ENCODE data around the gene SLC5A5.
"Not testable (repeated sequence)": the region's sequence is repeated elsewhere in the genome, so short reads cannot be mapped to it uniquely, and the experiment has no call there.

The SLC5A5 gene

DNA sequence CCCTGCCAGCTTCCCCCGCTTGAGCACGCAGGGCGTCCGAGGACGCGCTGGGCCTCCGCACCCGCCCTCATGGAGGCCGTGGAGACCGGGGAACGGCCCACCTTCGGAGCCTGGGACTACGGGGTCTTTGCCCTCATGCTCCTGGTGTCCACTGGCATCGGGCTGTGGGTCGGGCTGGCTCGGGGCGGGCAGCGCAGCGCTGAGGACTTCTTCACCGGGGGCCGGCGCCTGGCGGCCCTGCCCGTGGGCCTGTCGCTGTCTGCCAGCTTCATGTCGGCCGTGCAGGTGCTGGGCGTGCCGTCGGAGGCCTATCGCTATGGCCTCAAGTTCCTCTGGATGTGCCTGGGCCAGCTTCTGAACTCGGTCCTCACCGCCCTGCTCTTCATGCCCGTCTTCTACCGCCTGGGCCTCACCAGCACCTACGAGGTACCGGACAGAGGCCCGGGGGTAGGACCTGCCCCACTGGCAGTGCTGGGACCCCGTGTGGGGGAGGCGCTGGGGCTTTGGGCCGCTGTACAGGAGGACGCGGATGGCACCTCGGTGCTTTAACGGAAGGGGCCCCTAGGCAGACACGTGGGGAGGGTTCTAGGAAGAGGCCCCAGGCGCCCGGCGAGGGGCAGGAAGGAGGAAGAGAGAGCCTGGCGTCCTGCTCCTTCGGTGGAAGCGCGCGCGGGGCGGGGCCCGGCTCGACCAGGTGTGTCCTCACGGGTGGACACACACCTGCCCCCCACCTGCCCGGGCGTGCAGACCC is 681 bp downstream of the SLC5A5 start:
- no peak for DNase-seq

GRCh38 chr19:17873786-17874757 is 2.3 kb downstream of the SLC5A5 start:
- peak; percentile 34 for DNase-seq

DNA sequence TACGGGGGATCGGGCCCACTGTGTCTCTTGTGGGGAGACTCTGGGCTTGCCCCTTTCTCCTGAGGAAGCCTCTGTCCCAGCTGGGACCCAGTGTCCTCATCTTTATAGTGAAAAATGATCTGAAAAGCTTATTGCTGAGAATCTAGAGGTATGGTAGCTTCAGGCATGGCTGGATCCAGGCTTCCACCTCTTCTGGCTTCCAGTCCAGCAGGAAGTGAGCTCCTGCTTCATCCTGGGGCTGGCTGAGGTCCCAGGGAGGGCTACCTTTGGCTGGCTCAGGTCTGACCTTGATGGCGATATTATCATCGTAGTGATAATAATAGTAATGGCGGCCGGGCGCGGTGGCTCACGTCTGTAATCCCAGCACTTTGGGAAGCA is 3.0 kb downstream of the SLC5A5 start:
- DNase-seq, result no peak

- no peak for DNase-seq
Measured at GRCh38 chr19:17877696-17878095, 6.0 kb downstream of the SLC5A5 start.

GRCh38 chr19:17879466-17879865 is 7.7 kb downstream of the SLC5A5 start:
- no peak for DNase-seq

DNA sequence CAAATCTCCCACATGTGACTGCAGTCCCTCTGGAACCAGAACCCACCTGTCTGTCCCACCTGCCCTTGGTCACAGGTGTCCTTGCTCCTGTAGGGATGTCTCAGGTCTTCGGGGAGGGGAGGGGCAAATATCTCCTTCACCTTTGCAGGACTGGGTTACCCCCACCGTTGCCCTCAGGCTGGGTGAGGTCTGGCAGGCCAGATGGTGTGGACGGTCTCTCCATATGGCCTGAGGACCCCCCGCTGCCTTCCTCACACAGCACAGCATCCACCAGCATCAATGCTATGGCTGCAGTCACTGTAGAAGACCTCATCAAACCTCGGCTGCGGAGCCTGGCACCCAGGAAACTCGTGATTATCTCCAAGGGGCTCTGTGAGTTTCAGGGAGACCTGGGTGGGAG is 10.0 kb downstream of the SLC5A5 start:
- no peak for DNase-seq

GRCh38 chr19:17883627-17884410 is 12.1 kb downstream of the SLC5A5 start:
- DNase-seq, result no peak

DNA sequence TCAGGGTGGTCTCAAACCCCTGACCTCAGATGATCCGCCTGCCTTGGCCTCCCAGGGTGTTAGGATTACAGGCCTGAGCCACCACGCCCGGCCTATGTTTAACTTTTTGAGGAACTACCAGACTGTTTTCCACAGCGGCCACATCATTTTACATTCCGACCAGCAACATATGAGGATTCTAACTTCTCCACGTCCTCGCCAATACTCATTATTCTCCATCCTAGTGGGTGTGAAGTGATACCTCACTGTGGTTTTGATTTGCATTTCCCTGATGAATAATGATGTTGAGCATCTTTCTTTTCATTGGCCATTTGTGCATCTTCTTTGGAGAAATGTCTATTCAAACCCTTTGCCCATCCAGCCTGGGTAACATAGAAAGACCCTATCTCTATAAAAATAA is 14.8 kb downstream of the SLC5A5 start:
- no peak for DNase-seq

DNA sequence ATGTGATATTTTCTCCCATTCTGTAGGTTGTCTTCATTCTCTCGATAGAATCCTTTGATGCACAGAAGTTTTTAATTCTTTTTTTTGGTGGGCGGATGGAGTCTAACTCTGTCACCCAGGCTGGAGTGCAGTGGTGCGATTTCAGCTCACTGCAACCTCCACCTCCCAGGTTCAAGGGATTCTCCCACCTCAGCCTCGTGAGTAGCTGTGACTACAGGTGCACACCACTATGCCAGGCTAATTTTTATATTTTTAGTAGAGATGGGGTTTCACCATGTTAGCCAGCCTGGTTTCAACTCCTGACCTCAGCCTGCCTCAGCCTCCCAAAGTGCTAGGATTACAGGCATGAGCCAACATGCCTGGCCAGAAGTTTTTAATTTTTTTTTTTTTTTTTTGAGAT is 15.5 kb downstream of the SLC5A5 start:
- not testable (repeated sequence) for DNase-seq

DNA sequence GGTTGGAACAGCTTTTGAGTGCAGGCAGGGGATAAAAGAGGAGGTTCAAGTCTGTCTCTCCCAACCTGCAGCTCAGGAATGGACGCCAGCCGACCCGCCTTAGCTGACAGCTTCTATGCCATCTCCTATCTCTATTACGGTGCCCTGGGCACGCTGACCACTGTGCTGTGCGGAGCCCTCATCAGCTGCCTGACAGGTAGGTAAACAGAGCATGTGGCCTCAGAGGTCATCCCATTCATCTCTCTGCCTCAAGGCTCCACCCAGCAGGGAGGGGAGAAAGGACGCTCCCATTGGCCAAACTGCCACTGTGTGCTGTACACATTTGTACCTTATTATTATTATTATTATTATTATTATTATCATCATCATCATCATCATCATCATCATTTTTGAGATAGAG is 16.5 kb downstream of the SLC5A5 start:
- DNase-seq, result no peak

DNA sequence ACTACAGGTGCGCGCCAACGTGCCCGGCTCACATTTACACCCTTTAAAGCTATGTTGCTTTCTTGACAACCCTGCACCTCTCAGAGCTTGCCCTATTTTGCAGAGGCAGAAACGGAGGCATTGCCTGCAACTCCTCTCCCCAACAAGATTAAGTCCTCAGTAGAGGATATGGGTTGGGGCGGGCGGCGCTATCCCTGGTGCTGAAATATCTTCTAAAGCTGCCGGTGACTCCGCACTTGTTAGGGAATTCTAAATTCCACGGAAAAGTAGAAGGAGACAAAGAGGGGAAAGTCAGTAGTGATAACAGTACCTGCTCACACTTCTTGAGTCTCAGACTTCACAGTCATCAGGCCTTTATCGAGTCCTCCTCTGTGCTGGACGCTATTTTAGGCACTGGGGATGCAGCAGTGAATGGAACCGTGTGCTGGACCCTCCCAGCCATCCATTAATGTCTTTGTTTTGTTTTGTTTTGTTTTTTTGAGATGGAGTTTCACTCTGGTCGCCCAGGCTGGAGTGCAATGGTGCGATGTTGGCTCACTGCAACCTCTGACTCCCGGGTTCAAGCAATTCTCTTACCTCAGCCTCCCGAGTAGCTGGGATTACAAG is 18.0 kb downstream of the SLC5A5 start:
- DNase-seq, result peak; percentile 57

GRCh38 chr19:17893766-17894165 is 22.0 kb downstream of the SLC5A5 start:
- no peak for DNase-seq

- DNase-seq, result peak; percentile 33
Measured at GRCh38 chr19:17902701-17903100, 31.0 kb downstream of the SLC5A5 start.

DNA sequence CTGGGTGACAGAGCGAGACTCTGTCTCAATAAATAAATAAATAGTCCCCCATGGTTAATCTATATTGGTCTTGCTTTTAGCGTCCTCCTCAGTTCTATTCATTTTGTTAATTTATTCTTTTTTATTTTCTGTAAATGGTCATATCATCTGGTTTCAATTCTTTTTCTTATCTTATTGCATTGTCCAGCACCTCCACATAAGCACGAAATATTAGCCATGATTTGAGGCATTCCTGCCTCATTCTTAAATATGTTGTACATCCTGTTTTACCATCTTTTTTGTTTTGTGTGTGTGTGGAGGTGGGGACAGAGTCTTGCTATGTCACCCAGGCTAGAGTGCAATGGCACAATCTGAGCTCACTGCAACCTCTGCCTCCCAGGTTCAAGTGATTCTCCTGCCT is 36.5 kb downstream of the SLC5A5 start:
- no peak for DNase-seq

DNA sequence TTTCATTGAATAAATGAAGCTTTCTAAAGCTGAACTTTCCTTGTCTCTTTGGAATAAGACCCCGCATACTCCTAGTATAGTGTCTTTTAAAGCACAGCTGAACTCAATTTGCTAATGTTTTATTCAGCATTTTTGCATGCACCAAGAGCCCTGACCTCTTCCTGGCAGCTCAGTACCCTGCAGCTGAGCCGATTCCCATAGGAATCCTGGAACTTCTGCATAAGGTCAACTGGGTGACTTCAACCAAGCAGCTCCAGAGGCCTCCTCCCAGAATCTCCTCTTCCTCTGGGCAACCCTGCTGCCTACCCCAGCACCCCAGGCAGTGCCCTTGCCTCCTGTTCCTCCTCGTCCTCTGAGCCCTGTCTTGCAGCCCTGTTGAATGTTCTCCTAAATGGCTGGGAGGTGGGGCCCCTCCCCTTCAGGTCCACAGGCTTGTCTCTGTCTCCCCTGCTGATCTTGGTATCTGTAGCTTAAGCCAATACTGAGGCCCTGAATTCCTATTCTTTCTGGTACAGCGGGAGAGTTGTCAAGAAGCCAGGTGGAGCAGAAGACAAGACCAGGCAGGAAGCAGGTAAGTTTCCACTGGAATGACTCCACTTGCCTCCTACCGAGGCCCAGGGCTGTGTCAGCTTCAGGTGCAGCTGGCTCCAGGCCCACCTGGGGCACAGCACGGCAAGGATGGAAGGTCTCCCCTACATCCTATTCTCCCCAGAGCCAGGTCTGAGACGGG is 37.4 kb downstream of the SLC5A5 start:
- no peak for DNase-seq

DNA sequence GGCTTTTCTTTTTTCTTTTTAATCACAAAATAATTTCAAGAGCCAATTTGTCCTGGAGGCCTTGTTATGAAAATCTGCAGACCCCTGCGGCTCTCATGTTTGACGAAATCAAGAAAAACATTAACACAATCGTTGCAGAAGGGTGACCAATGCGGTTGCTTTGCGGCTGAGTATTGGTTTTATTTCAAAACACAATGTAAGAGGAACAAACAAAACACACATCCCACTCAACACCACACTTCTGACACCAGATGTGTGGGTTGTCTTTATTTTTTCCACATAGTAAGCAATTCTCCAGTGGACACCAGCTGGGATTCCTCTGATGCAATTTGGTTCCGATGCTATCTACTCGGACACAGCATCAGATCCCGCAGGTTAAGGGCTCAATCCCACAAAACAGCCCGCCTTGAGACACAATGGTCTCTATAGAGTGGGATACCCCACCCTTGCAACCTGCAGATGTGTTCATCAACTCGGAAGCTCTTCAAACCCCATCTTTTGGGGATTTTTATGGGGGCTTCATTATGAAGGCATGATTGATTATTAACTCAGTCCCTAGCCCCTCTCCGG is 39.1 kb downstream of the SLC5A5 start:
- no peak for DNase-seq

GRCh38 chr19:17915940-17916593 is 44.3 kb downstream of the SLC5A5 start:
- no peak for DNase-seq

DNA sequence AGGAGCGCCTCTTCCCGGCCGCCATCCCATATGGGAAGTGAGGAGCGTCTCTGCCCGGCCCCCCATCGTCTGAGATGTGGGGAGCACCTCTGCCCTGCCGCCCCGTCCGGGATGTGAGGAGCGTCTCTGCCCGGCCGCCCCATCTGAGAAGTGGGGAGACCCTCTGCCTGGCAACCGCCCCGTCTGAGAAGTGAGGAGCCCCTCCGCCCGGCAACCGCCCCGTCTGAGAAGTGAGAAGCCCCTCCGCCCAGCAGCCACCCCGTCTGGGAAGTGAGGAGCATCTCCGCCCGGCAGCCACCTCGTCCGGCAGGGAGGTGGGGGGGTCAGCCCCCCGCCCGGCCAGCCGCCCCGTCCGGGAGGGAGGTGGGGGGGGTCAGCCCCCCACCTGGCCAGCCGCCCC is 46.4 kb downstream of the SLC5A5 start:
- DNase-seq, result not testable (repeated sequence)

GRCh38 chr19:17919122-17919521 is 47.4 kb downstream of the SLC5A5 start:
- not testable (repeated sequence) for DNase-seq

DNA sequence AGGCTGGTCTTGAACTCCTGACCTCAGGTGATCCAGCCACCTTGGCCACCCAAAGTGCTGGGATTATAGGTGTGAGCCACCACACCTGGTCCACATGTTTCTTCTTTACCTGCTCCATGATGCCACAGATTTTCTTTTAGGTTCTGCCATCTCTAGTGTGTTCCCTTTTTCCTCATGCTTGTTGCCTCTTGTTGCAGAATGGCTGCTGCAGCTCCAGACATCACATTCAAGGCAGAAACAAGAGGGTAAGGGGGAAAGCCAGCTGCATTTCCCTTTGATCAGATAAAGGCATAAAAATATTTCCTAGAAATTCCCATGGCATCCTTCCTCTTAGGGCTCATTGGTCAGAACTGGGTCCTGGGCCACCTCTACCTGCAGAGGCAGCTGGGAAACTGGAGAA is 48.8 kb downstream of the SLC5A5 start:
- no peak for DNase-seq

GRCh38 chr19:17922138-17922537 is 50.4 kb downstream of the SLC5A5 start:
- no peak for DNase-seq
